Measurements from ENCODE around the gene KCNF1.

DNA sequence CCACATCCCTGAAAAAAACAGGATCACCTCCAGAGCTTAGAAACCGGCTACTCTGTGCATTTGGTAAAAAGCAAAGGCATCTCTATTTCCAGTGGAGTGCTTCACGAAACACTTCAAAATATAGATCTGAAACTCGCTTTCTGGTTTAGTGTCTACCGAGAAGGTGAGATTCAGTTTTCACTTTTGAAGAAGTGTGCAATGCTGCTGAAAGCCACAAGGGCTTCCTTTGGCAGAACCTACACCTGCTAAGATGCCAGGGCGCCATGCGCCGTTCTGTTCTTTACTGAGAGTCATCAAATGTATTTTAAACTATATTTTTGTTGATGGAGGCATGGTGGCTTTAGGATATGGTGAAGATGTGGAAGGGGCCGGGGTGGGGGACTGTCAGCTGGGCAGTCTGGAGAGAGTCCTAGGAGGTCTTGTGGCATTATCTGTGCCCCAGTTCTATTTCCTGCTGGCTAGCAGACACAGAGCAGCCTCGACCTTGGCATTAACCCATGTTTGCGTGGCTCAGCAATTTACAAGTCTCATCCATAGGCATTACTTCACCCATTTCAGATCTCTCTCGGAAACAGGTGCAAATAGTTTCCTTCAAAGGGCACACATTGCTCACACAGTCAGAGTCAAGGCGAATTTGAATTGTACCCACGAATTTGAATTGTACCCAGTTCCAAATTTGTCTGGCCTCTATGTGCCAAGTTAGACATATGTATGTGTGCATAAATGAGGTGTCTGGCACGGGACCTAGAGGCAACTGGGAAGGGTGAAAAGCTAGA, 46.7 kb upstream of the KCNF1 start:
- TF ChIP-seq EZH2 (IDR thresholded peaks at IDR 0.05; ENCODE audit: borderline replicate concordance) (no peak), EZH2phosphoT487 (IDR thresholded peaks at IDR 0.05; ENCODE audit: low read depth, severe bottlenecking, unreplicated experiment) (no peak)
- TF ChIP-seq, protein P1, sequence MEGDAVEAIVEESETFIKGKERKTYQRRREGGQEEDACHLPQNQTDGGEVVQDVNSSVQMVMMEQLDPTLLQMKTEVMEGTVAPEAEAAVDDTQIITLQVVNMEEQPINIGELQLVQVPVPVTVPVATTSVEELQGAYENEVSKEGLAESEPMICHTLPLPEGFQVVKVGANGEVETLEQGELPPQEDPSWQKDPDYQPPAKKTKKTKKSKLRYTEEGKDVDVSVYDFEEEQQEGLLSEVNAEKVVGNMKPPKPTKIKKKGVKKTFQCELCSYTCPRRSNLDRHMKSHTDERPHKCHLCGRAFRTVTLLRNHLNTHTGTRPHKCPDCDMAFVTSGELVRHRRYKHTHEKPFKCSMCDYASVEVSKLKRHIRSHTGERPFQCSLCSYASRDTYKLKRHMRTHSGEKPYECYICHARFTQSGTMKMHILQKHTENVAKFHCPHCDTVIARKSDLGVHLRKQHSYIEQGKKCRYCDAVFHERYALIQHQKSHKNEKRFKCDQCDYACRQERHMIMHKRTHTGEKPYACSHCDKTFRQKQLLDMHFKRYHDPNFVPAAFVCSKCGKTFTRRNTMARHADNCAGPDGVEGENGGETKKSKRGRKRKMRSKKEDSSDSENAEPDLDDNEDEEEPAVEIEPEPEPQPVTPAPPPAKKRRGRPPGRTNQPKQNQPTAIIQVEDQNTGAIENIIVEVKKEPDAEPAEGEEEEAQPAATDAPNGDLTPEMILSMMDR (IDR thresholded peaks at IDR 0.05; ENCODE audit: poor library complexity), result no peak
